GM12873 (cell line): ENCODE data around the gene ABHD16B.

Source experiments
- CTCF ChIP-seq: IDR thresholded peaks from 2 replicates; pipeline ENCODE4 v1.5.1; 2012; ENCODE audit warnings: low read depth, mild to moderate bottlenecking, moderate library complexity, low read length, control low read depth; ENCODE audit not compliant: insufficient read depth; ENCODE audit errors: missing control alignments

ABHD16B gene

DNA sequence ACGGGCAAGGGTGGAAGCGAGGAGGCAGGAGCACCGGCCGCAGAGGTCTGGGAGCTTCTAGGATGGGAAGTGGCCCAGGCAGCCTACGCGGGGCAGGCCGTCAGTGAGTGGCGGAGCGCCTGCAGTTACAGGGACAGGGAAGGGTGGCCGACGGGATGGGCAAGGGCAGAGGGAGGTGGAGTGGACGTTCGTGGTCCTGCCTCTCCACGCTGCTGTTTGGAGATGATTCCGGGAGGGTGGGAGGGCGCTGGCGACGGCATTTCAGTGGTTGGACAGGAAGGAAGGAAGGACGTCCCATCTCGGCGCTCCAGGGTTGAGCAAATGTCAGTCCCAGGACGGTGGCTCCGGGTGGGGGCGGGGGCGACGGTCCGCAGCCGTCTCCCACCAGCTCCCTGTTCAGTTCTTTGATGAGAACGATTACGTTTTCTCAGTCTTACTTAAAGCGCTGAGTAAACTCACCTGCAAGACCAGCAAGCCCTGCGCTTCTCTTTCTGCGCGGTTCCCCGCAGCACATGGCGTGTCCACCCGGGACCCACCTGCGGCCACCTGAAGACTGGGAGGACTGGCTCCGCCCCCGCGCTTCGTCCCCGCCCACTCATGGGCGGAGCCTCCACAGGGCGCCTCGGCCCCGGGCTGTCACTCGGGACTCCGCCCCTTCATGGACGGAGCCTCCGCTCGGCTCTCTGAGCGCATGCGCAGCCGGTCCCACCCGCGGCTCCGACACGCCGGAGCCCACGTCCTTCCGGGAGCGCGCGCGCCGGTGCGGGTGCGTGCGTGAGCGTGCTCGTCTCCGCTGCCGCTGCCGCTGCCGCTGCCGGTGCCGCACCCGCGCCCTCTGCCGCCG lies 33.3 kb downstream of the ABHD16B start, which contains the start of gene DNAJC5:
TSS of gene DNAJC5 (plus strand) at position 769 of the 844 bp plus-strand sequence. CDS start 33,220 bp downstream, outside the sequence.
- TF ChIP-seq CTCF = no peak

GRCh38 chr20:63895202-63895951 lies 34.1 kb downstream of the ABHD16B start:
- no peak for TF ChIP-seq CTCF

GRCh38 chr20:63895952-63896263 lies 34.6 kb downstream of the ABHD16B start:
- TF ChIP-seq CTCF = no peak

DNA sequence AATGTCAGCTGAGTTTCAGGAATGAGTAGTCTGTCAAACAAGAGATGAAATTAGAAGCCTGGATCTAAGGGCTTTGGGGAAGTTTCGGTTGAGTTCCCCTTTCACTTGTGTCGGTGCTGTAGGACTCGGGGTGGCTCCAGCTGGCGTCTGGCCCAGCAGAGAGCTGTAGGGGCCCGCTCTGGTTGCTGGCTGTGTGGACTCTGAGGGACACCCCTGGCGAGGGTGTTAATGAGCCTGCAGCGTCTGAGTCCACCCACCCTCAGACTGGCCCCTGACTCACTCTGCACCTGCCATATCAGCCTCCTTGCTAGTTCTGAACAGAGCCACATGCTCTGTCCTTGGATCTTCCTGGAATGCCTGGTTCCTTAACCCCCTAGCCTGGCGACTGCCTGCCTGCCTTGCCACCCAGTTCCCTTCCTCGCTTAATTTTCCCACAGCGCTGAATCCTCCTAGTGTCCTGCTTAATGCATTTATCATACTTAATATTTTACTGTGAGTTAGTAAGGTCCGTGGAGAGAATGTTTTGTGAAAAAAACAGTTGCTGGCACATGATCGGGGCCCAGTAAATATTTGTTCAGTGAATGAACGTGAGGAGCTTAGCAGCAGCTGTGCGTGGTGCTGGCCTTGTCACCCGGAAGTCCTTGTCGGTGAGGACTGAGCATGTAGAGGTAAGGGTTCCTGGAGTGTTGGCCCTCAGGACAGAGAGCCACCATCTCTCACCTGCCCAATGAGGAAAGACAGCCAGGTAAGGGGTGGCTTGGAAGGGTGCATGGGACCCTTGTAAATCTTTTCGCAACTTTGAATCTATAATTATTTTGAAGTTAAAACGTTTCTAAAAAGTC lies 35.2 kb downstream of the ABHD16B start:
- no peak for TF ChIP-seq CTCF

DNA sequence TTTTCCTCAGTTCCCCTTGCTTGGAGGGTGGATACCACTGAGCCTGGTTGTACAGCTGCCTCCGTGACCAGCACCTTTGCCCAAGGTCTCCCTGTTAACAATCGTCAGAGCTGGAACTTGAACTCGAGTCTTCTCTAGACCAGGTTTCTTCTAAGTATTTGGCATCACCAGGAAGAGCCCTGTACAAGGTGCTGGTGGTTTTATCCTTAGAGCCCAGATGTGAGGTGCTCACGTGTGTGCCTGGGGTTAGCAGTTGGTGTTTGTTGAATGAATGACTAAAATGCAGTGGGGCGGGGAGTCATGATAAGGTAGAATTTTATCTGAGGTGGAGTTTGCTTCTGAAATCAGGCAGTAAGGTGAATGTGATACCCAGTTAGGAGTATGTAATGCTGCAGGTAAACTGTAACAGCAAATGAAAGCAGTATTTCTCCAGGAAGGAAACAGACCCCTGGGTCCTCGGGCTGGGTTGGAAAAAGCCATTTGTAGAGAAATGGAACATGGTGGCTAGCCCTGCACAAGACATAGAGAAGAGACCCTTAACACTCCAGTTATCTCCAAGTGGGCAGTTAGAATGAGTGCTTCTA lies 36.8 kb downstream of the ABHD16B start:
- no peak for TF ChIP-seq CTCF

DNA sequence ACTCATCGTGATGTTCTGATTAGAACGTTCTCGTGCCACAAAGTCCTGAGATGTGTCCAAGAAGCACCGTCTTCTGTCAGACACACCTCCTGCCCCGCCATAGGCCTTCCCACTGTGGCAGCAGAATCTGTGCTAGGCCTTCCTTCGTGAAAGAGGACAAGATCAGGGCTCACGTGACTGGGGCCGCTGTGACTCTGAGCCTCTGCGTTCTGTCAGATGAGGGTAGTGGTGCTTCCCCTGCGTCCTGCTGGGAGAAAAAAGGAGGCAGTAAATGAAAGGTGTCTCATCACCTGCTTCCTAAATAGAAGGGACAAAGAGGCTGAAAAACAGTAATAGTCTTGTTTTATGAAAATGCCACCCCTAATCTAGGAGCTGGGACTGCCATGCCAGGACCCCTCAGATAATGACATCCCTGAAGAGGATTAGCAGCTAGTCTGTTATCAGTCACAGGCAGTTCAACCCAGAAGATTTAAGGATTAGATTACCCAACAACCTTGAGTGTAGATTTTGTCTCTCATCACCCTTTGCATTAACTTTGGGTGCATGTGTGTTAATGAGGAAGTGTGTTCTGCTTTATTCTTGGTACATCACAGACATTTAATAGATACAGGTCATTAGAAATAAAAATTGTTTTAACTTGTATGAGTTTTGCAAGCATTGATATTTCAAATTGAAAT lies 37.7 kb downstream of the ABHD16B start:
- no peak for TF ChIP-seq CTCF
